Cardiac fibroblast (primary cell): Measurements from ENCODE around the gene SCEL.

Experiments
- DNase-seq, 2 donors: peaks; one replicate each; pipeline versions ENCODE4 v3.0.0 to v3.0.0-alpha.2; 2010; ENCODE audit warnings: low read depth in 2 of 2
- H3K4me3 ChIP-seq, 2 donors: replicated peaks in 1 of 2; 1 replicate in 1 of 2; 2 replicates in 1 of 2; pipeline ENCODE4 v1.5.1; 2011; ENCODE audit warnings: low read depth in 2 of 2, low read length in 2 of 2, mild to moderate bottlenecking in 2 of 2, moderate library complexity in 1 of 2
- CTCF ChIP-seq: IDR thresholded peaks from one replicate; pipeline ENCODE4 v1.5.1; 2011; ENCODE audit warnings: low read depth, mild to moderate bottlenecking, low read length, inconsistent platforms

SCEL gene

GRCh38 chr13:77596777-77597176 lies 61.3 kb downstream of the SCEL start:
- DNase-seq, result no peak
- H3K4me3 ChIP-seq, result no peak overlapping the region
- no peak for TF ChIP-seq CTCF

GRCh38 chr13:77599351-77599750 lies 63.8 kb downstream of the SCEL start:
- no peak for TF ChIP-seq CTCF
- no peak for DNase-seq
- H3K4me3 ChIP-seq, result no peak overlapping the region

- TF ChIP-seq CTCF, result no peak
- DNase-seq, result no peak
- H3K4me3 ChIP-seq, result no peak overlapping the region
Measured at GRCh38 chr13:77600701-77601100, 65.2 kb downstream of the SCEL start.

- DNase-seq, result no peak
- no peak for TF ChIP-seq CTCF
- no peak overlapping the region for H3K4me3 ChIP-seq
Measured at GRCh38 chr13:77611068-77611467, 75.6 kb downstream of the SCEL start.

- TF ChIP-seq CTCF, result no peak
- H3K4me3 ChIP-seq, result no peak overlapping the region
- DNase-seq, result no peak
Measured at GRCh38 chr13:77616027-77616426, 80.5 kb downstream of the SCEL start.

- no peak for DNase-seq
- no peak overlapping the region for H3K4me3 ChIP-seq
- TF ChIP-seq CTCF, result no peak
Measured at GRCh38 chr13:77619655-77620054, 84.1 kb downstream of the SCEL start.

- no peak overlapping the region for H3K4me3 ChIP-seq
- no peak for TF ChIP-seq CTCF
- no peak for DNase-seq
Measured at GRCh38 chr13:77620138-77620537, 84.6 kb downstream of the SCEL start.
